Superior temporal gyrus (tissue), 1 donor: Measurements from ENCODE around the gene RAVER2.

Experiments
- DNase-seq: peaks from one replicate; pipeline ENCODE4 v3.0.0-alpha.2; 2016; ENCODE audit errors: extremely low spot score

Gene RAVER2

GRCh38 chr1:64846573-64847430 lies 101.9 kb downstream of the RAVER2 start:
- no peak for DNase-seq

- DNase-seq = no peak
Observed at GRCh38 chr1:64847666-64848065, 102.8 kb downstream of the RAVER2 start.

GRCh38 chr1:64848136-64848535 lies 103.3 kb downstream of the RAVER2 start:
- no peak for DNase-seq

GRCh38 chr1:64848803-64849202 lies 103.9 kb downstream of the RAVER2 start:
- DNase-seq = no peak

GRCh38 chr1:64849942-64850341 lies 105.1 kb downstream of the RAVER2 start:
- no peak for DNase-seq

GRCh38 chr1:64850846-64851245 lies 106.0 kb downstream of the RAVER2 start:
- no peak for DNase-seq

- no peak for DNase-seq
Observed at GRCh38 chr1:64851664-64852063, 106.8 kb downstream of the RAVER2 start.

- DNase-seq = no peak
Observed at GRCh38 chr1:64854674-64855073, 109.8 kb downstream of the RAVER2 start.

GRCh38 chr1:64855557-64855956 lies 110.7 kb downstream of the RAVER2 start:
- DNase-seq = no peak

- DNase-seq = no peak
Observed at GRCh38 chr1:64856553-64856952, 111.7 kb downstream of the RAVER2 start.

- DNase-seq = no peak
Observed at GRCh38 chr1:64857347-64857746, 112.5 kb downstream of the RAVER2 start.

- DNase-seq = no peak
Observed at GRCh38 chr1:64861611-64862010, 116.7 kb downstream of the RAVER2 start.

GRCh38 chr1:64864018-64864940 lies 119.4 kb downstream of the RAVER2 start:
- peak; percentile 27 for DNase-seq

- no peak for DNase-seq
Observed at GRCh38 chr1:64865105-64865757, 120.4 kb downstream of the RAVER2 start.

GRCh38 chr1:64866689-64867088 lies 121.8 kb downstream of the RAVER2 start:
- no peak for DNase-seq

GRCh38 chr1:64867266-64867665 lies 122.4 kb downstream of the RAVER2 start:
- DNase-seq = no peak

- no peak for DNase-seq
Observed at GRCh38 chr1:64871256-64871655, 126.4 kb downstream of the RAVER2 start.

GRCh38 chr1:64872067-64872466 lies 127.2 kb downstream of the RAVER2 start:
- DNase-seq = no peak

- DNase-seq = no peak
Observed at GRCh38 chr1:64873576-64873975, 128.7 kb downstream of the RAVER2 start.

GRCh38 chr1:64874666-64875065 lies 129.8 kb downstream of the RAVER2 start:
- no peak for DNase-seq

GRCh38 chr1:64875101-64875500 lies 130.2 kb downstream of the RAVER2 start:
- DNase-seq = no peak

- no peak for DNase-seq
Observed at GRCh38 chr1:64875606-64876005, 130.7 kb downstream of the RAVER2 start.
